ENCODE data around the gene TRIM63.

The TRIM63 gene

DNA sequence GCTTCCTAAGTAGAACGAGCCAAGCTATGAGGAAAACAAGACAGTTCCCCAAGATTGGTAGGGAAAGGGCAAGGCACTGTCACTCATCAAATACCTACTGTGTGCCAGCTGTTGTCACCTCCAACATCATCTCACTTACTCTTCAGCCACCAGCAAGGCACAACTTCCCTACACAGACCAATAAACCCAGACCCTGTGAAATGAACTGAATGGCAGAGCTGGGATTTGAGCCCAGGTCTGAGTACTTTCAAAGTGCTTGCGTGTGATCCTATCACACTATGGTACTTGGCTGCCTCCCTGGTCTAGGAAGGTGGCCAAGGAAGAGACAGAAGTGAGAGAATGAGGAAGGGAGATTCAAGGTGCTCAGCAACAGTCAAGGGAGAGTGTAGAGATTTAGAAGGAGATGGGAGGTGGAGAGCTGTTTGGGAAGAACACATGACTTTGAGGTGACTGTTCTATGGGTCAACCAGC lies 16.7 kb upstream of the TRIM63 start:
- no peak for DNase-seq

GRCh38 chr1:26083208-26083607 lies 15.8 kb upstream of the TRIM63 start:
- DNase-seq: no peak

- no peak for DNase-seq
Measured at GRCh38 chr1:26082020-26082350, 14.6 kb upstream of the TRIM63 start.

DNA sequence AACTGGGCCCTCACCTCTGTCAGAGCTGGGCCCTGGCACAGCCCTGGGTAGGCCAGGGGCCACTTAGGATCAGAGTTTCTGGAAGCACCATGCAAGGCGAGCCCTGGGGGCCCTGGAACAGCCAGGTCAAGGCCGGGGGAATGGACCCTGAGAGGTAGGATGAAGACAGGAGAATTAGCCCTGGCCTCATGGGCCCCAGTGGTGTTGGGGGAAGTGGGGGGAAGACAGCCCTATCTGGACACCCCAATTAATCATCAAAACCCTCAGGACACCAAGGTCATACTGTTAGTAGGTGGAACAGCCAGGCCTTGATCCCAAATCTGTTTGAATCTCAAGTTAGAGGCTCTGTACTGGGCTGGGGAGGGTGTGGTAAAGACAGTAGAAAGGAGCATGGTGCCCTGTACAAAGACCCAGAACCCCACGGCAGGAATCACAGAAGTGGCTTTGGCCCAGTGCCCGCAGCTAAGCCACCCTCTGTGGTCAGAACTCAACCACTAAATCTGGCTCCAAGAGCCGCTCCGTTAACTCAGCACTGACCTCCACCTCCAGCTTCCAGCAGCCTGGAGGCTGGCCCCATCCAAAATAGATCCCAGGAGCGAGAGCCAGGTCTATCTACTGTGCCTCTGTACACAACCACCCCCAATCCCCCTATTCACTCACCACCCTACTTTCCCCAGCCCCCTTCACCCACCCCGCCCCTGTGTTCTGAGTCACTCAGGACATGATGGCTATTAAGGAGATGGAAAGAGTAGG lies 14.0 kb upstream of the TRIM63 start:
- DNase-seq: no peak

- DNase-seq: no peak
Measured at GRCh38 chr1:26079960-26080814, 12.8 kb upstream of the TRIM63 start.

GRCh38 chr1:26079178-26079563 lies 11.7 kb upstream of the TRIM63 start:
- DNase-seq: no peak

DNA sequence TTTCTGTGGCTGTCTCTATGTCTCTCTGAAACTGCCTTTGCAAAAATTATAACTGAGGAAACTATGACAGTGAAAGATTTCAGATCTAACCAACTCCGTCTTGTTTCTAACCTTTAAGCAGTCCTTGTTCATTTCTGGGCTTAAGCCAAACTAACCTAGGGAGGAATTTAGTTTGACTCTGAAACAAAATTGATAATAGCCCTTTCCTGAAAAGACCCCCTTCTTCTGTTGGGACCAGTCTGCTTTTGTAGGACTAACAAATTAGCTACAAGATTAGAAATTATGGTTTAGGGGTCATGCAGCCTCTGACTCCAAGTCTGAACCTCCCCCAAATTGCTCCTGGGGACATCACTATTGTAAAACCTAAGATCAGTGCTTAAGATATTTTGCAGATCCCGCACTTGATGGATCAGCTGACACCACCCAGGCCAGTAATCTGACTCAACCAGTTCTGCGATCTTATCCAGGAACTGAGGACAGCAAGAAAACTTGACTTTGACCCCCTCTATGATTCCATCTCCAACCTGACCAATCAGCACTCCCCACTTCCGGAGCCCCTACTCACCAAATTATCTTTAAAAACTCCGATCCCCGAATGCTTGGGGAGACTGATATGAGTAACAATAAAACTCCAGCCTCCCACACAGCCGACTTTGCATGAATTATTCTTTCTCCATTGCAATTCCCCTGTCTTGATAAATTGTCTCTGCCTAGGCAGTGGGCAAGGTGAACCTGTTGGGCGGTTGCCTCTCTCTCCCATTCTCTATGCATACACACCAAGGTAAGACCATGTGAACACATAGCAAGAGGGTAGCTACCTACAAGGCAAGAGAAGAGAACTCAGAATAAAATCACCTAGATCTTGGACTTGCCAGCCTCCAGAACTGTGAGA lies 11.1 kb upstream of the TRIM63 start:
- DNase-seq: no peak

DNA sequence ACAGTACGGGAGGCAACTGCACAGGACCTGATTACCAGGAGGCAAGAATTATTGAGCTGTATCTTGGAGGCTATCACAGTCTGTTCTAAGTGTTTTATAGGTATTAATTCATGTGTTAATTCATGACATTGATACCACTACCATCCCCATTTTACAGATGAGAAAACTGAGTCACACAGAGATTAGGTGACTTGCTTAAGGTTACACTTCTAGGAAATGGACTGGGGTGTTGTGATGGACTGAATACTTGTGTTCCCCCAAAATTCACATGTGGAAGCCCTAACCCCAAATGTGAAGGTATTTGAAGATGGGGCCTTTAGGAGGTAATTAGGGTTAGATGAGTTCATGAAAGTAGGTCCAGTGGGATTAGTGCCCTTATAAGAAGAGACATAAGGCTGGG lies 10.1 kb upstream of the TRIM63 start:
- no peak for DNase-seq

DNA sequence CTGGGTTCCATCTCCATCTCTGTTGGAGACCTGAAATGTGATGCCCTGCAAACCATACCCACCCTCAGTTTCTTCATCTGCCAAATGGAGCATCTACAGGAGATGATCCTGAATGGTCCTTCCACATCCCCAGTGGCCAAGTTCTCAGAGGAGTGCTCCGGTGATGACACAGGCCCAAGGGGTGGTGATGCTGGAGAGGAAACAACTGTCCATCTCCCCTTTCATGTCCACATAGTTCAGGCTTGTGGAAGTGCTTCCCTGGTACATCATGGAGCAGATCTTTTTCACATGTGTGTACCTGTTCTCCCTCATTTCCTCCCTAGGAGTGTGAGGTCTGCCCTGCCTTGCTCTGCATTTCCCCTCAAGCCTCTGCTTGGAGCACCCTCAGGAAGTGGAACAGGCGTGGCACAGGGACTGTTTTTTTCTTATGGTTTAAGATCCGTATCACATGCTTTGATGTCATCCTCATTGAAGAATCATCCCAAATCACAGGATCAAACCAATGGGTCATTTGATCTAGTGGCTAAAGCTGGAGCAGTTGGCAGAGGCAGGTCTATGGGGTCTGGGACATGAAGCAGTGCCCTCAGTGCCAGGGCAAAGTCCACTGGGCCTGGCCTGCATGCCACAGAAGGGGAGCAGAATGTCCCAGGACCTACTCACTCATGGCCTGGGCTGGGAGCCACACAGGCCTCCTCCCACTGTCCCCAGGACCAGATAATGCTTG lies 8.2 kb upstream of the TRIM63 start:
- no peak for DNase-seq

GRCh38 chr1:26072305-26072704 lies 4.9 kb upstream of the TRIM63 start:
- no peak for DNase-seq

DNA sequence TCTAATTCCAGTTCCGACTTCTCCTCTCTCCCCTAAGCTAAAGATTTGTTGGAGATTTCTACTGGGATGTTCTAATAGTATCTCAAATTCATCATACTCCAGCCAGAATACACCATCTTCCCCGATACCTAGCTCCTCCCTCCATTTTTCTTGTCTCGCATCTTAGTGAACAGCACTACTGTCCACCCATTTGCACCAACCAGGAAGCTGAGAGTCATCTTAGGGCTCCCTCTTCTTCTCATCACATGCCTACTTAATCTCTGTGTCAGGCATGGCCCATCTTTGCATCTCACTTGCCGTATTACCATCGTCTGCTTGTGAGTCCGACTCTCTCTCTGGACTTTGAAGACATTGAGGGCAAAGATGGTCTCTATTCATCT lies 3.5 kb upstream of the TRIM63 start:
- no peak for DNase-seq

- no peak for DNase-seq
Measured at GRCh38 chr1:26070296-26070962, 3.0 kb upstream of the TRIM63 start.

GRCh38 chr1:26069941-26070295 lies 2.5 kb upstream of the TRIM63 start:
- no peak for DNase-seq

DNA sequence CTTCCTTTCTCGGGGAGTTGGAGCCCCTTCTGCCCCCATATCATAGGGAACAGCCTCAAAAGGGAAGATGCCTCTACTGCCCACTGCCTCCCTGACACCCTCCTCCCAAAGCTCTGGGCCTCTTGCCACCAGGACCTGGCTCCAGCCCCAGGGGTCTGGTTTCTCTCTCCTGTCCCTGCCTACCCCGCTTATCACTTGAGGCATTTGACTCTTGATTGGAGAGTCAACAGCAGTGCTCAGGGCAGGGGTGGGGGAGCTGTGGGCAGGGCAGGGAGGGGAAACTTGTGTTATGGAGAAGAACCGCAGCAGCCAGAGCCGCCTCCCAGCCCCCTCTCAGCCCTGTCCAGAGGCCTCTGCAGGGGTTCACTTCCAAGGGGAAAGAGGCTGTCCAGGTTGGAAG lies 573 bp downstream of the TRIM63 start:
- DNase-seq: no peak

DNA sequence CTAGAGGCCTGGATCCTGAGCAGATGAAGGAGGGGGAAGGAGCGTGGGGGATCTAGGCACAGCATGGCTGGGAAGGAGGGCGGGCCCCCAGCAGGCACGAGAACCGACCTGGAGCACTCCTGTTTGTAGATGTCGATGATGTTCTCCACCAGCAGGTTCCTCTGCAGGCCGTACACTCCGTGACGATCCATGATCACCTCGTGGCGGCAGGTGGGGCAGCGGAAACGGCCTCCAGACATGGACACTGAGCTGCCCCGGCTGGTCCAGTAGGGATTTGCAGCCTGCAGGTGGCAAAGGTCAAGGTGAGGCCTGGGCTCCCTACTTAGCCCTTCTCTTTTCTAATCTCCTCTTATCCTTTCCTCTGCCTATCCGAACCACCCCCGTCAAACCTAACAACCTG lies 1.3 kb downstream of the TRIM63 start:
- no peak for DNase-seq

GRCh38 chr1:26064553-26064952 lies 2.9 kb downstream of the TRIM63 start:
- DNase-seq: no peak

- DNase-seq: no peak
Measured at GRCh38 chr1:26060832-26061574, 6.4 kb downstream of the TRIM63 start.

- no peak for DNase-seq
Measured at GRCh38 chr1:26059906-26060305, 7.5 kb downstream of the TRIM63 start.

DNA sequence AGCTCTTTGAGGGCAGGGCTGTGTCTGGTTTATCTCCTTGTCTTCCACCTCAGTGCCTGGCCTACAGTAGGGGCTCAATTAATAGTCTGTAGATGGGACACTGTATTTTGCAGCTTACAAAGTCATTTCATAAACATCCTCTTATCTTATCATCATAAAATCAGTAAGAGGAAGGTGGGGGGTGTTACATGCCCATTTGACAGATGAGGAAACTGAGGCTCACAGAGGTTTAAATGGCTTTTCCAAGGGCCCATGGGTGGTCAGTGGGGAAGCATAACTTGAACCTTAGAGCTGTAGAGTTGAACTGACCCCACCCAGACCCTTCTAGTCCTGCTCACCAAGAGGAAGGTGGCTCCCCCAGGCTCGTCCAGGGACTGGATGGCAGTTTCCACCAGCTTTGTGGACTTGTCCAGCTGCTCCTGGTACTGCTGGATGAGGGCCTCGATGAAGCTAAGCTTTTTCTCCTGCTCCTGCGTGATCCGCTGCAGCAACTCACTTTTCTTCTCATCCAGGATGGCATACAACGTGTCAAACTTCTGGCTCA lies 9.3 kb downstream of the TRIM63 start:
- no peak for DNase-seq

- DNase-seq: no peak
Measured at GRCh38 chr1:26057189-26057588, 10.2 kb downstream of the TRIM63 start.

- DNase-seq: no peak
Measured at GRCh38 chr1:26055041-26055440, 12.4 kb downstream of the TRIM63 start.
